ENCODE results near the gene KCNT1.

The KCNT1 gene

GRCh38 chr9:135700525-135700924 lies 1.5 kb upstream of the KCNT1 start:
- ATAC-seq (no peak), DNase-seq (no peak)

DNA sequence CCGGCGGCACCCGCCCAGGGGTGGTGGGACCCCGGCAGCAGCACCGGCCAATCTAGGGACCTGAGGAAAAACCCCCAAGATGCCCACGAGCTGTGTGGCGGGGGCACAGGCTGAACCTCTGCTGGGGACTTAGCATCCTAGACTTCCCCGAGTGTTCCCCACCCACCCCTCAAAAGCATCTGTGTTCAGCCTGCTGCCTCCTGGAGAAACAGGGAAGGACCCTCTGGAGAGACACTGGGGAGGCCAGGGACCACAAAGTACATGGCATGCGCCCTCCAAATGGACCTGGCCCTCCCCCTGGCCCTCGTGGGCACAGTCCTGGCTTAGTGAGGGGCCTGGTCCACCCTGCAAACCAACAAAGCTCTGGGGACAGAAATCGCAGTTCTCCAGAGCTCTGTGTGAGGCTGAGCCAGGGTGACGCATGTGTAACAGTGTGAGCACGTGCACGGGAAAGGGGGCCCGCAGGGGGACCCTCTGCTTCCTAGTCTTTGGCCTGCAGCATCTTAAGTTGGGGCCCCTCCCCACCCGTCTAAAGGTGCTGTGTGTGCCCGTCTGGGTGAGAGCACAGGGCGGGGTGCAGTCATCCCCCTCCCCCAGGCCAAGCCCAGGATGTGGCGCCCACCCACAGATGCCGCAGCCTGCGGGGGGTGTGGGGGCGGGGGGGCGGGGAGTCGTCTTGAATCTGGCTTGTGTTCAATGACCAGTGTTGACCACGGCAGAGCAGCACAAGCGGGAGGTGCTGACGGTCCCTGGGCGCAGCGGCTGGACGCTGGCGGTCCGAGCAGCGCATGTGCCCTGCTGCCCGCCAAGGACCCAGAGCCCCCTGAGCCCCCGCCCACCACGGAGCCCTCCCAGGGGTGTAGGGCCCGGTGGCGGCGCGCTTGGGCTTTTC lies 672 bp upstream of the KCNT1 start:
- ATAC-seq (peak; percentile 8), DNase-seq (peak; percentile 20)

GRCh38 chr9:135703726-135704125 lies 1.7 kb downstream of the KCNT1 start:
- no peak for ATAC-seq
- DNase-seq, result no peak

DNA sequence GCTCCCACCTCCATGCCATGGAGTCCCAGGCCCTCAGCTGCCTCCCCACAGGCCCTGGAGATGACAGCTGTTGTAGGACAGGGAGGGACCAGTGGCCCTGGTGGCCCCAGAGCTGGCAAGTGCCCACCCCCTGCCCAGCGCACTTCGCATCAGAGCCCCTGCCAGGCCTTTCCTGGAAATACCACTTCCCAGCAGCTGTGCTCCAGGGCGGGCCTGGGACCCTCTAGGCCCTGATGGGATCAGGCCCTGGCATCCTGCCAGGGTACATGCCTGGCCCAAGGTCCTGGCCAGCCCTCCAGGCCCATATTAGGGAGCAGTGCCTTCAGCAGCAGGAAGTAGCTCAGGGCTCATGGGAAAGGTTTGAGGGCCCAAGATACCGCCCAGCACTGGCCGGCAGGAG lies 2.5 kb downstream of the KCNT1 start:
- DNase-seq (no peak), ATAC-seq (no peak)

- no peak for DNase-seq
- ATAC-seq, result no peak
These were observed 3.4 kb downstream of the KCNT1 start for GRCh38 chr9:135705376-135705775.

GRCh38 chr9:135706288-135706687 lies 4.3 kb downstream of the KCNT1 start:
- no peak for ATAC-seq
- DNase-seq, result no peak

GRCh38 chr9:135707252-135708138 lies 5.5 kb downstream of the KCNT1 start:
- no peak for DNase-seq
- no peak for ATAC-seq

DNA sequence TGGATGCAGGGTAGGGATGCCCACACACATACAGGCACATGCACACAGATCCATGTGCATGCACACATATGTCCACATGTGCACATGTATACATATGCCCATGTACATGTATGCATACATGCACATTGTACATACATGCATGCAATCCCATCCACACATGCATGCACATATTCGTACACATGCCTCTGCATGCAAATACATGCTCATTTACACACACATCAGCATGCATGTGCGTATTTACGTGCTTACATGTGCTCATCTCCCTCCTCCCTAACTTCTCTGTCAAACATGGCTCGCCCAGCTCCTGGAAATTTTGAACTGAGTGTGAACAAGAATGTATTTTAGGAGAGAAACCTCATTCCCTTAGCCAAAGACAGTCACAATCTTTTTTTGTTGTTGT lies 6.2 kb downstream of the KCNT1 start:
- ATAC-seq, result no peak
- no peak for DNase-seq

- ATAC-seq (no peak), DNase-seq (no peak)
These were observed 9.4 kb downstream of the KCNT1 start for GRCh38 chr9:135711391-135711790.

DNA sequence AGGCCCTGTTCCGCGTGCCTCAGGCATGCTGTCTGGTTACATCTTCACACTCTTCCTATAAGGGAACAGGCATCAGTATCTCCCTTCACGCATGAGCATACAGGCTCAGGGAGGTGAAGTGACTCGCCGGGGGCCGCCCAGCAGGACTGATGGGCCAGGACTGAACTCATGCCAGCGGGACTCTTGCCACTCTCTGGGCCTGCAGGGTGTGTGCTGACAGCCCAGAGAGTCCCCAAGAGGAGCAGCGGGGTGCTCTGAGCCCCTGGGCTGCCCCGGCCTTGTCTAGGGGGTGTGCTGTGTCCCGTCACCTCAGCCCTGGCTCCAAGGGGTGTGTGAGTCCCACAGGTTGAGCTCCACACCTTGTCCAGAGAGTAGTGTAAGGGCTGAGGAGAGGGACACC lies 9.9 kb downstream of the KCNT1 start:
- DNase-seq (no peak), ATAC-seq (no peak)

DNA sequence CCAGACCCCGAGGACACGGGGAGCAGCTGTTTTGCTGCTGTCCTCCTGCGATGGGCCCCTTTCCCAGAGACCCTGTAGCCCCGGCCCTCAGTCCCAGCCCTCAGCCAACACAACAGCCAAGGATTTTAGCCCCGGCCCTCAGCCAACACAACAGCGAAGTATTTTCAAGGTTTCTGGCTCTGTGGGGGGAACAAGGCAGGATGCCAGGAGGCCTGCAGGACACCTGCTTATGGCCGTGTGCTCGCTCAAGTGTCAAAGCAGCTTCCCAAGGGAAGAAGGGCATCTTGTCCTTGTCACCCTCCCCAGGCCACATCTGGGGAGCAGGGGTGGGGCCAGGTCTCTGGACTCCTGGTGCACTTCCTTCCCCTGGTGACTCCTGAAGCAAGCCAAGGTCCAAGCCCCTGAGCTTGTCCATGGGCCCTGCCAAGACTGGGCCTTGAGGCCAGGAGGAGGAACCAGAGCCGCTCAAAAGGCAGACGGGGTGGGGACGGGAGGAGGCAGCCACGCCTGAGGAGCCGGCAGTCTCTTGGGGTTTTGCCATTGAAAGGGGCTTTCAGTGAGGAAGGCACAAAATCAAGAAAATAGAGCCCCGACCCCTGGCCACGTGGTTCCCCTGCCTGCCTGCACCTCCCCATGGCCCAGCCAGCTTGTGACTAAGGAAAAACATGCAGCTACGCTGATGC lies 10.8 kb downstream of the KCNT1 start:
- ATAC-seq (no peak), DNase-seq (no peak)

DNA sequence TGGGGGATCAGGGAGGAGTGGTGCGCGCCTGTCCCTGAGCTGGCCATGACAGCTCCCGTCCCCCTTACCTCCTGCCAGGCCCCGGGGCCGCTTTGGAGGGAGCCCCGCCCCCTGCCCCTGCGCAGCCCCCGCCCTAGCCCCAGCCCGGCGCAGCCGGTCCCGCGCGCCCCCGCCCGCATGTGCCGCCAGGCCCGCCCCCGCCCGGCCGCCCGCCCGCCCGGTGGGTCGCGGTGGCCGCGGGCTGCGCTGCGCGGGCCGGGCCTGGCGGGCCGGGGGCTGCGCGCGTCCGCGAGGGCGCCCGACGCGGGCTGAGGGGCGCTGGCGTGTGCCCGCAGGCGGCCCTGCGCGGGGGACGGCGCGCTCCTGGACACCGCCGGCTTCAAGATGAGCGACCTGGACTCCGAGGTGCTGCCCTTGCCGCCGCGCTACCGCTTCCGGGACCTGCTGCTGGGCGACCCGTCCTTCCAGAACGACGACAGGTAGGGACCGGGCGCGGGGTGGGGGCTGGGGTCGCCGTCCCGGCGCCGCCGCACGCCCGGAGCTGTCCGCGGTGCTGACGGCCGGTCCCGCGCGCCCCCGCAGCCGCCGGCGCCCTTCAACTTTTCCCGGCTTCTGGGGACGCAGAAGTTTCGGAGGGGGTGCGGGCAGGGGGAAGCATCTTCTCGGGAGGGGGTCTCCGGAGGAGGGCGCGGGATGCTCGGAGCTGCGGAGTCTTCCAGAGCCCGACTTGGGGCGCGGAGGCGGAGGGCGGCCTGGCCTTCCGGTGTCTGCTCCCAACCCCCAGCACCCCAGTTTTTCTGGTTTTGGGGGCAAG lies 12.5 kb downstream of the KCNT1 start:
- DNase-seq (no peak), ATAC-seq (no peak)

GRCh38 chr9:135715056-135715595 lies 13.1 kb downstream of the KCNT1 start:
- DNase-seq (no peak), ATAC-seq (no peak)

GRCh38 chr9:135716045-135716444 lies 14.1 kb downstream of the KCNT1 start:
- ATAC-seq (no peak), DNase-seq (no peak)

- no peak for DNase-seq
- ATAC-seq, result no peak
These were observed 15.4 kb downstream of the KCNT1 start for GRCh38 chr9:135717410-135717809.

DNA sequence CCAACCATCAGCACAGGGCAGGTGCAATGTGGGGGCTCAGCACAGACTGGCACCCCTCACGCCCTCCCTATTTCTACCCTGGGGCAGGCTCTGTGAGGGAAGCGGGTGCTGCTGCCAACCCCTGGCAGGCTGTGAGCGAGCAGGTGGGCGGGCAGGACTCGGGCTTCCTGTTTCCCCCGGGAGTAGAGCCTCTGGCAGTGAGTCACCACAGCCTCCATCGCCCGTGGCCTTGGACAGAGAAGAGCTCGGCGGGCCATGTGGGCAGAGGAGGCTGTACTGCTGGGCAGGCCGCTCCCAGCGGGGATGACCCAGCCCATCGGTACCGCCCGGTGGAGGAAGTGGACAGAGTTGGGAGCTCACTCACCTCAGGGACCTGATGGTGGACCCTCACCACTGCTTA lies 16.6 kb downstream of the KCNT1 start:
- ATAC-seq, result peak; percentile 15
- DNase-seq, result peak; percentile 31

GRCh38 chr9:135719472-135719871 lies 17.5 kb downstream of the KCNT1 start:
- DNase-seq, result no peak
- no peak for ATAC-seq

- DNase-seq, result no peak
- ATAC-seq, result no peak
These were observed 20.4 kb downstream of the KCNT1 start for GRCh38 chr9:135722365-135722764.

DNA sequence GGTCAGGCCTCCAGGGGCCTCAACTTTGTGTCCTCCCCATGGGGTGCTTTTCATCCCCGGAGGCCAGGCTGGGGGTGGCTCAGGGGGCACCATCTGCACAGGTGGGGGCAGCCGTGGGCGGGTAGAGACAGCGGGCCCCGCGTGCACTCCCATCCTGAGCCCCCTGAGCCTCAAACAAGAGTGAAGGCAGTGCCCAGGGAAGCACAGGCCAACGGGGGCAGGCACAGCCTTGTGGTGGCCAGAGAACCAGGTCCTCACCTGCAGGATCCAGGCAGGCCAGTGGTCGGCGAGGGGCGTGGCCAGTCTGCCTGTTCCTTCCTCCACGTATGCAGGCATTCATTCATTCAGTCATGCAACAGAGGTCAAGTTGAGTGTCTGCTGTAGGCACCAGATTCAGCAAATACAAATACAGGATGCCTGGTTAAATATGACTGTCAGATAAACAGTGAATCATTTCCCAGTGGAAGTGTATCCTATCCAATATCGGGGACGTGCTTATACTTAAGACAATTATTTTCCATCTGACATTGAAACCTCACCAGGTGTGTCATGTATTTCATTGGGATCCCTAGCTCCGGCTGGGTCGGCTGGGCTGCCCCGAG lies 22.3 kb downstream of the KCNT1 start:
- ATAC-seq (no peak), DNase-seq (no peak)

DNA sequence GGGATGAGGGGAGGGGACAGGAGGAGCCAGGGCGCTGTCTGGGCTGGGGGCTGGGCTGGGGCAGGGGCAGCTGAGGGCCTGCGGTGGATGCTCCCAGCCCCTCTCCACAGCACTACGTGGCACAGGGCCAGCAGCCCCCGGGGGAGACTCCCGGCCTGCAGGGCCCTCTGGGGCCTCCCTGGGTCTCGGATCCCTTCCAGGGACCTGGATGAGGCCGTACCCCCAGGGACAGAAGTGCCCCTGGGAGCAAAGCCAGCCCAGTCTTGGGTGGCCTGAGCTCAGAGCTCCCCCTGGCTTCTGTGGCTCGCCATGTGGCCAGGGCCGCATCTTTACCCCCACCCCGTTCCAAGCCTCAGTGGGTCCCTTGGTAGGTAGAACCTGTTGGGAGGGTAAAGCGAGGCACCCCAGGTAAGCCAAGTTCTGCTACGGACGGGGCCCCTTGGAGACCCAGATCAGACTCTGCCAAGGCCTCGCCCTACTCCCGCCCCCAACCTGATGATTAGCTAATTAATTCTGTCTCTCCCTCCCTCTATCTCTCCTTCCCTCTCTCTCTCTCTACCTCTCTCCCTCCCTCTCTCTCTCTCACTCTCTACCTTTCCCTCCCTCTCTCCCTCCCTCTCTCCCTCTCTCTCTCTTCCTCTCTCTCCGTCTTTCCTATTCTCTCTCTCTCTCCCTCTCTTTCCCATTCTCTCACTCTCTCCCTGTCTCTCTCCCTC lies 24.3 kb downstream of the KCNT1 start:
- peak; percentile 12 for ATAC-seq
- no peak for DNase-seq
